NCI-H1417 (cell line): ENCODE measurements around the gene SLC44A3.
A peak's percentile ranks its signal among the peaks of the same experiment; 100 is the strongest.
"Not testable (repeated sequence)": the region's sequence is repeated elsewhere in the genome, so short reads cannot be mapped to it uniquely, and the experiment has no call there.

ENCODE experiments used
- DNase-seq, 3 experiments: peaks; one replicate each; lab custom pipeline; 2025; lab: John Stamatoyannopoulos, UW

Gene SLC44A3

DNA sequence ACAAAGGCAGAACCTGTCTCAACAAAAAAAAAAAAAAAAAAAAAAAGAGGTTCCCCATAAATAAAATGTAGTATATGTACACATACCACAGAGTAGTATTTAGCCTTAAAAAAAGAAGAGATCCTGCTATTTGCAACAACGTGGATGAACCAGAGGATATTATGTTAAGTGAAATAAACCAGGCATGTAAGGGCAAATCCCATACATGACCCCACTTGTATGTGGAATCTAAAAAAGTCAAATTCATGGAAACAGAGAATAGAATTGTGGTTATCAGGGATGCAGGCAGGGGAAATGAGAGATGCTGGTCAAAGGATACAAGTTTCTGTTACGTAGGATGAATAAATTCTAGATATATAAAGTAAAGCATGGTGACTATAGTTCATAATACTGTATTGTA is 16.7 kb downstream of the SLC44A3 start:
- DNase-seq = no peak

GRCh38 chr1:94840381-94840780 is 20.2 kb downstream of the SLC44A3 start:
- DNase-seq = not testable (repeated sequence)

- no peak for DNase-seq
Observed at GRCh38 chr1:94840808-94841207, 20.7 kb downstream of the SLC44A3 start.

DNA sequence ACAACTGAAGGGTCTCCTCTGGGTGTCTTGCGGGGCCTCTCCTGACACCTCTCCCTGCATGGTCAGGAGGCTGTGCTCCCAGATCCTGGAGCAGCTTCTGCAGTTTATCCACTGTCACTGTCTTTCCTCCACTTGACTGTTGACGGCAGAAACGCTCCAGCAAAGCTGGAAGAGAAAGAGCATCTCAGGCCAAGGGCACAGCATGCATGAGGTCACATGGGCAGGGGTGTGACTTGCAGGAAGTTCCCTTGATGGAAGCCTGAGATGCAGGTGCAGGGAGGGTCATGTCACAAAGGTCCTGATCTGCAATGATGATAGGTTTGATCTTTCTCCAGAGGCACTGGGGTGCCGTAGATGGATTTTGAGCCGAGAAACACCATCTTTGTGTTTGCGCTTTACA is 23.3 kb downstream of the SLC44A3 start:
- DNase-seq = no peak

DNA sequence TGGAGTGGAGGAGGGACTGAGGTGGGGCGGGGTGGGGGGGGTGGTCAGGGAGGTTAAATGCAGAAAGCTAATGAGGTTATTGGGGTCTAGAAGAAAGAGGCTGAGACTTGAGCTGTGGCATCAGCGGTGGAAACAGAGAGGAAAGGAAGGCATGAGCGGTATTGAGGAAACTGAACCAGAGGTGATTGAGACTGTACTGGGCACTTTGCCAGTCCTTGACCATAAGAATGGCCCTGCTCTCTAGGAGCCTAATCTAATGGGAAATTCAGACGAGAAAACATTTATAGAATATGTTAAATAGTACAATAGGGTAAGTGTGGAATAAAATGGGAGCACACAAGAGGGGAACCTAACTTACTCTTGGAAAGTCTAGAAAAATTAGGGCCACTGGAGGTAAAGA is 23.7 kb downstream of the SLC44A3 start:
- DNase-seq = no peak

DNA sequence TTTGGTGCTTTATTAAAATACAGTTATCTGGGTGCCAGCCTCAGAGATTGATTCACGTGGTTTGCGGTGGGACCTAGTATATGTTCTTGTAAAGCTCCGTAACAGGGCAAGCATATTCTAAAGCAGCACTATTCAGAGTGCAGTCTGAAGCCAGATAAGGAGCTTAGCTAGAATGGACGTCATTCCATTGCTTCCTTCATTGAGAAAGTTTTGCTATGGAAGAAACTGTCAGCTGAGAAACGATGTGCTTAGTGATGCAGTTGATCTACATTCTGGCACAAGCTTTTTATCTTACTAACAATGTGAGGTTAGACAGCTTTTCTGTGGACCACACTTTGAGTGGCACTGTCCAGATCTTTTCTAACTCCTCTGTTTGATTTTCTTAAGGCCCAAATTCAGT is 26.2 kb downstream of the SLC44A3 start:
- no peak for DNase-seq

- DNase-seq = no peak
Observed at GRCh38 chr1:94851571-94851970, 31.4 kb downstream of the SLC44A3 start.

- DNase-seq = no peak
Observed at GRCh38 chr1:94852788-94853187, 32.6 kb downstream of the SLC44A3 start.

GRCh38 chr1:94854458-94855306 is 34.5 kb downstream of the SLC44A3 start:
- peak; percentile 79 to 91 (median 90) for DNase-seq

- DNase-seq = peak in 1 of 3 experiments; percentile 65
Observed at GRCh38 chr1:94855307-94855700, 35.1 kb downstream of the SLC44A3 start.

DNA sequence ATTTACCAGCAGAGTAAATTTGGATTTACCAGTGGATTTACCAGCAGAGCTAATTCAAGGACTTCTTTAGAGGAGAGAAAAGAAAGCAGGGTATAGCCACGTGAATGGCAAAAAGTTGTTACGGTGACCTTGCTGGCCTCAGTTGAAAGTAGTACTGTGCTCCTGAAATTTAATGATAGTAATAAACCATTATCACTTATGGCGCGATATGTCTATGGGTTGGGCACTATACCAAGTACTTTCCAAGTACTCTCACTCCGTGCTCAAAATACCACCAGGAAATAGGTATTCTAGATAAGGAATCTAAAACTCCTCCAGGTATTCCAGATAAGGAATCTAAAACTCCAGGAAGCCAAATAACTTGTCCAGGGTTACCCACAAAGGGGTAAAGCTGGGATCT is 35.8 kb downstream of the SLC44A3 start:
- DNase-seq = no peak

GRCh38 chr1:94856868-94857267 is 36.7 kb downstream of the SLC44A3 start:
- DNase-seq = no peak

DNA sequence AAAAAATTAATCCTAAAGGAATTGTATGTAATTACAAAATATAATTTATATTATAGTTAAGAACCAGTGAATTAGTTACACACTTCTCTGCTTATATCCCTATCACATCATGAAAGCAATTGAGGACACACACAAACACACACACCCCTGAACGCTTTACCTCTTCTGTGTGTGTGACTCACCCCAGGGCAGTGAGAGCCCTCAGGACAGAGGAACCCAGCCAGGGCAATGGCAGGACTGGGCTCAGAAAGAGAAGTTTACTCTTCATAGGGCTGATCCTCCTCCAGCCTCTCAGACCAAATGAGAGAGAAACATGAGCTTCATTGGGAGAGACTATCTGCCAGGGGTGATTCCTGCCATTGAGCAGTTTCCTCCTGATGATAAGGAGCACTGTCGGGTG is 38.1 kb downstream of the SLC44A3 start:
- DNase-seq = no peak

GRCh38 chr1:94859174-94859573 is 39.0 kb downstream of the SLC44A3 start:
- no peak for DNase-seq

DNA sequence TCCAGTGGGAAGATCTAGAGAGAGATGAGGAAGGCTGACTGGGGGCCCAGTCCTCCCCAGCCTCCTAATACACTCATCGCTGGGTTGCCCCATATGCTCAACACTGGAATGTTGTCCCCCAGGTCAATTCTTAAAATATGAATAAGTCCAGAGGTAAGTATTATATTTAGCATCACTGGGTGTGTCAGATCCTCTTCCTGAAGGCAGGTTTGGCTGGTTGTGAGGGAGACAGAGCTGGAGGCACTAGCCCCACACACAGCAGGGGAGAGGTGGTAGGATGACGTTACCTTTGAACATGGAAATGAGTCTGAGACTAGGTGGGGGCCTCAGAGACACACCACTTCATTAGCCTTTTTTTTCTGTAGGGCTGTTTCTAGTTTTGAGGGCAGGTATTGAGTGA is 42.6 kb downstream of the SLC44A3 start:
- no peak for DNase-seq

GRCh38 chr1:94863297-94863911 is 43.2 kb downstream of the SLC44A3 start:
- peak in 1 of 3 experiments; percentile 13 for DNase-seq

- no peak for DNase-seq
Observed at GRCh38 chr1:94863919-94864318, 43.8 kb downstream of the SLC44A3 start.

- no peak for DNase-seq
Observed at GRCh38 chr1:94864821-94865220, 44.7 kb downstream of the SLC44A3 start.

DNA sequence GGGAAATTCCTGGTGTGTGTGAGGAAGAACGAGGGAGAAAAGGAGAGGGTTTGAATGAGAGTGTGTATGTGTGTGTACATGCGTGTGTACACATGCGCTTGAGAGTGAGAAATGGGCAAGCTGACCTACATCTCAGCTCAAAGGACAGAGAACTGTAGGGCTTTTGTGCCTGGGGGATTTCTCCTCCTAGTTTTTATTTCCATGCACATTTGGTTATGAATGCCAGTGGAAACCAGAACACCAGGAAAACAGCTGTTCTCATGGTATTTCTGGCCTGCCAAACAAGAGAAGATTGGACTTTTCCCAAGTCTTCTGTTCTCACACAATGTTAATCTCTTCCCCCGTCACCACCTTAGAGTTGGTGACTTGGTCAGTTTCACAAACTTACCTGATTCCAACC is 45.2 kb downstream of the SLC44A3 start:
- DNase-seq = no peak

GRCh38 chr1:94866164-94866807 is 46.1 kb downstream of the SLC44A3 start:
- peak in 2 of 3 experiments; percentile 13 to 15 for DNase-seq

- DNase-seq = no peak
Observed at GRCh38 chr1:94871031-94871430, 50.9 kb downstream of the SLC44A3 start.

GRCh38 chr1:94872771-94873495 is 52.8 kb downstream of the SLC44A3 start:
- no peak for DNase-seq
